HG03469 (cell line): ENCODE data around the gene ADGRG2.
"Not testable (repeated sequence)": the region's sequence is repeated elsewhere in the genome, so short reads cannot be mapped to it uniquely, and the experiment has no call there.

ENCODE experiments used
- ATAC-seq: cut with Tn5 transposase; IDR thresholded peaks from one replicate; pipeline ENCODE4 v1.9.1; 2021; ENCODE audit warnings: mild to moderate bottlenecking, moderate library complexity, moderate number of reproducible peaks; ENCODE audit not compliant: unreplicated experiment

Gene ADGRG2

GRCh38 chrX:19007868-19008267, 114.4 kb downstream of the ADGRG2 start:
- no peak for ATAC-seq

GRCh38 chrX:19007011-19007410, 115.3 kb downstream of the ADGRG2 start:
- ATAC-seq: no peak

DNA sequence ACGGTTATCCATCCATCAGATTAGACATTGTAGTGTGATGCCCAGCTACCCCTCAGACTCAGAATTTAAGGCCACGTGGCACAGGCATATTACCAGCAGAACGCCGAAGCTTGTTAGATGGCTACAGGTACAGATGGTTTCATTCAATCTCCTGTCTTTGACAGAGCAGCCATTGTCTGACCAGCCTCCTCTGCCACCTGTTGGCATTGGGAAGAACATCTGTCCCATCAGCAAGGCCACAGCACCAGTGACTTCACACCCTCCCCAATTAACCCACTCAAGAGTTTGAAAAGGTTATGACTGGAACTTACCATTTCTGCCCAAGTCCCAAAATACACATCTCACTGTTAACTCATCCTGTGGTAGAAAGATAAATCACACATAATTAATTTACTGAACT, 116.4 kb downstream of the ADGRG2 start:
- no peak for ATAC-seq

- ATAC-seq: no peak
Measured at GRCh38 chrX:19003756-19004155, 118.5 kb downstream of the ADGRG2 start.

GRCh38 chrX:18998653-18999052, 123.6 kb downstream of the ADGRG2 start:
- ATAC-seq: no peak

- no peak for ATAC-seq
Measured at GRCh38 chrX:18997916-18998315, 124.4 kb downstream of the ADGRG2 start.

- no peak for ATAC-seq
Measured at GRCh38 chrX:18996536-18996935, 125.7 kb downstream of the ADGRG2 start.

DNA sequence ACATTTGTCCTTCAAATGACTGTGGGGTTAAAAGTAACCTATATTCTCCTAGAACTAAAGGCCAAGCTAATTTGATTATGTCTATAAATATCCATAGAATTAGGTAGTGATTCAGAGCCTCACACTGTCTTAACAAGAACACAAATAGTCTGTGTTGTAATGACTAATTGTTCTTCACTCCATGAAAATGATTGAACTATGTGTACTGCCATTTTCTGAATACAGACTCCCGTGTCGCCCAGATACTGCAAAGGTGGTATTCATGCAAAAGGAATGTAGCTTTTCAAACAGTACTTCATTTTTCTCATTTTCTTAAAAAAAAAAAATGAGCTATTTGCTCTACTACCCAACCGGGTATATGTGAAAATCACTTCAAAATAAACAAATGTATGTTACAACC, 127.0 kb downstream of the ADGRG2 start:
- ATAC-seq: no peak

- no peak for ATAC-seq
Measured at GRCh38 chrX:18994713-18995112, 127.6 kb downstream of the ADGRG2 start.

DNA sequence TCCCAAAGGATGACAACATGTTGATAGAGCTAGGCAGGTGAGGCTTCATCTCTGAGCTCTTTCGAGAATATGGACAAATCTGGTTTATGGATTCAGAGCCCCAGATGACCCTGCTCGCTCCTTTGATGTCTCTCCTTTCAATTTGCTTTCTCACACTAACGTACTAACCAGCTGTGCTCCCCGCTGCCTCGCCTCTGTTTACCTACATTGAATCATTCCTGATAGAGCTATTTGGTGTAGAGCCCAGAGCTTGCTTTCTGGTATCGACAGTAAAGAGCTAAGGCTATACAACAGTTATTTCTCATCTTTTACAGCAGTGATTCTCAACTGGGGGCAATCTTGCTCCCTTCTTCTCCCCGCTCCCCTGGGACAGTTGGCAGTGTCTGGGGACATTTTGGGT, 129.4 kb downstream of the ADGRG2 start:
- no peak for ATAC-seq

GRCh38 chrX:18985186-18985435, 137.2 kb downstream of the ADGRG2 start:
- no peak for ATAC-seq

- ATAC-seq: peak; percentile 62
Measured at GRCh38 chrX:18984381-18985185, 137.7 kb downstream of the ADGRG2 start.

GRCh38 chrX:18983666-18984380, 138.4 kb downstream of the ADGRG2 start, which contains the start of gene PHKA2:
Gene PHKA2 (minus strand): TSS chrX:18984114. CDS start chrX:18983932, 182 bp downstream.
- peak; percentile 24 for ATAC-seq

GRCh38 chrX:18981124-18981807, 141.0 kb downstream of the ADGRG2 start:
- no peak for ATAC-seq

- not testable (repeated sequence) for ATAC-seq
Measured at GRCh38 chrX:18980262-18980661, 142.0 kb downstream of the ADGRG2 start.

DNA sequence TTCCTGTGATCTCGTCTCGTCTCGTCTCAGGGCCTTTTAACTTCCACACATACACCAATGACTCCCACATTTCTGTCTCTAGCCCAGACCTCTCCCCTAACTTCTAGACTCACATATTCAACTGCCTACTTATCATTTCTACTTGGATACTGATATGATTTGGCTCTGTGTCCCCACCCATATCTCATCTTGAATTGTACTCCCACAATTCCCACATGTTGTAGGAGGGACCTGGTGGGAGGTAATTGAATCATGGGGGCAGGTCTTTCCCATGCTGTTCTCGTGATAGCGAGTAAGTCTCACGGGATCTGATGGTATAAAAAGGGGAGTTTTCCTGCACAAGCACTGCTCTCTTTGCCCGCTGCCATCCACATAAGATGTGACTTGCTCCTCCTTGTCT, 147.3 kb downstream of the ADGRG2 start:
- ATAC-seq: no peak

DNA sequence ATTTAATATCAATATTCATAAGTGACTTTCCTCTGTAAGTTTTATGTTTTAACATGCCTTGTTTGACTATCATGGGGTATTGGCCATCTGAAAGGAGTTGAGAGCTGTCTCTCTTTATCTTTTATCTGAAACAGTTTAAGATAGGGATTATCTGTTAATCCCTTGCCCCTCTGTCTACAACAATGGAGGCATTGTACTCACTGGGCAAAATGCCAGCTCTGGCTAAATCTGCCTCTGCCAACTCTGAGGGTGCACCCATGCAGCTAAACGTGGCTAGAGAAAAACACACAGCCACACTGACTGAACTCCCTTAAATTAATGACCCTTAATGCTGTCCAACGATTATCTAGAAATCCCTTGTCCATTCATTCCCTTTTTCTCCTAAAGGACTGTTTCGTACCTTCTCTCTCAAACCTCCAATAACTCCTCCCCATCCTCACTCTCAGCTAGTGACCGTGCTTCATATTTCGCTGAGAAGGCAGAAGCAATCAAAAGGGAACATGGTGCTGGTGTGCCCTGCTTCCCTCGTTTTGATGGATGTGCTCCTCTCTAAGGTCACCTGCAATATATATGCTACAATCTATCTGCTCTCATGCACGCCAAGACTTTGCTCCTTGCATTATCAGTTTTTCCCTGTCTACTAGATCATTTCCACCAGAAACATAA, 148.6 kb downstream of the ADGRG2 start:
- ATAC-seq: no peak

DNA sequence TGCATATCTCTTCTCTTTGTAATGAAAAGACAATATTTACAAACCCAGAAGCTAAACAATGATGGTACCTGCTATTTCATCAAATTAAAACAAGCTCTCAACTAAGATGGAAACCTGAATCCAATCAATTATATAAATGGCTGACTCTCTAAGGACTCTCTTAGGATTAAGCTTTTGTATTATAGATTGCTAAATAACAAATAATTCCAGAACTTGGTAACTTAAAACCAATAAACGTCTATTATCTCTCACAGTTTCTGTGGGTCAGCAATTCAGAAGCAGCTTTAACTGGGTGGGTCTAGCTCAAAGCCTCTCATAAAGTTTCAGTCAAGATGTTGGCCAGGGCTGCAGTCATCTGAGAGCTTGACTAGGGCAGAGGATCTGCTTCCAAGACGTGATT, 150.8 kb downstream of the ADGRG2 start:
- no peak for ATAC-seq

- no peak for ATAC-seq
Measured at GRCh38 chrX:18970465-18970864, 151.8 kb downstream of the ADGRG2 start.

- ATAC-seq: no peak
Measured at GRCh38 chrX:18966624-18967023, 155.6 kb downstream of the ADGRG2 start.

GRCh38 chrX:18964901-18965300, 157.4 kb downstream of the ADGRG2 start:
- ATAC-seq: no peak
